HepG2 (cell line): ENCODE results near the gene ATP13A1. TPM values are rescaled to one million over a fixed set of nuclear protein-coding genes. Genes with fewer than 3 reads are reported as not detected.

Experiments used
- ATAC-seq: fragments of 200-7000 bp; cut with Tn5 transposase; 3 replicates; pipeline ENCODE4 v1.9.1; 2020; ENCODE audit warnings: mild to moderate bottlenecking, moderate library complexity
- BruUV-seq: library from RNA; stranded (reverse); fragments of 400-500 nt; replicated peaks from 2 replicates; lab custom pipeline; 2021; lab: Mats Ljungman, UMichigan
- CTCF ChIA-PET: fragments of 300-600 bp; formaldehyde crosslinking; extraction: SDS; loops from one replicate; lab custom pipeline; 2021; ENCODE audit warnings: low total read pairs, inconsistent platforms, low intra/inter-chr PET ratio; lab: Yijun Ruan, JAX
- POLR2A ChIA-PET: fragments of 350-600 bp; sonication (Branson Sonifier 250); formaldehyde crosslinking; loops from one replicate; lab custom pipeline; 2020; ENCODE audit warnings: antibody characterized with exemption, inconsistent platforms; lab: Yijun Ruan, JAX
- DNase-seq: peaks from one replicate; pipeline ENCODE4 v3.0.0-alpha.2; 2015; ENCODE audit warnings: low spot score
- FAIRE-seq: peaks from 3 replicates; lab custom pipeline; 2011; peaks lifted over from hg19 to GRCh38; lab: Jason Lieb, UNC
- H2AFZ ChIP-seq: one replicate; pipeline ENCODE4 v1.6.1; 2011; ENCODE audit warnings: low read length, inconsistent platforms
- H3K27ac ChIP-seq: fragments of 300-600 bp; 3 replicates; pipeline ENCODE4 v1.8.0; 2011; ENCODE audit warnings: mixed run types, mild to moderate bottlenecking, mixed read lengths, low read length, inconsistent platforms; ENCODE audit not compliant: insufficient read depth; ENCODE audit errors: extremely low read length
- H3K27me3 ChIP-seq, 2 experiments: fragments of 200-600 bp in 1 of 2; 2 replicates in 1 of 2; 3 replicates in 1 of 2; pipeline versions ENCODE4 v1.6.0 to v1.8.0; 2011; ENCODE audit warnings: low read length in 2 of 2, mild to moderate bottlenecking in 2 of 2, moderate library complexity in 2 of 2, inconsistent platforms in 1 of 2; ENCODE audit not compliant: insufficient read depth in 2 of 2, control insufficient read depth in 1 of 2
- H3K36me3 ChIP-seq, 2 experiments: fragments of 200-600 bp in 1 of 2; replicated peaks in 1 of 2; 2 replicates in 1 of 2; 3 replicates in 1 of 2; pipeline versions ENCODE4 v1.5.1 to v1.8.0; 2011; ENCODE audit warnings: low read length in 2 of 2, inconsistent platforms in 1 of 2; ENCODE audit not compliant: insufficient read depth in 2 of 2, control insufficient read depth in 1 of 2
- H3K4me1 ChIP-seq: 2 replicates; pipeline ENCODE4 v1.5.1; 2012; ENCODE audit warnings: low read length, inconsistent platforms; ENCODE audit not compliant: insufficient read depth
- H3K4me2 ChIP-seq: 2 replicates; pipeline ENCODE4 v1.6.0; 2011; ENCODE audit warnings: low read depth, low read length, inconsistent platforms
- H3K4me3 ChIP-seq, 3 experiments: fragments of 200-600 bp in 1 of 3; sonication (generic), shearing (Covaris generic) in 1 of 3; replicated peaks in 1 of 3; 2 replicates each; pipeline ENCODE4 v1.5.1; 2011 to 2016; ENCODE audit warnings: low read length in 3 of 3, inconsistent platforms in 2 of 3, low read depth in 2 of 3, mild to moderate bottlenecking in 2 of 3, control low read depth in 1 of 3, mixed read lengths in 1 of 3; ENCODE audit not compliant: insufficient read depth in 1 of 3
- H3K79me2 ChIP-seq: one replicate; pipeline ENCODE4 v1.6.1; 2011; ENCODE audit warnings: low read length, inconsistent platforms; ENCODE audit not compliant: insufficient read depth
- H3K9ac ChIP-seq: 2 replicates; pipeline ENCODE4 v1.6.0; 2011; ENCODE audit warnings: mild to moderate bottlenecking, low read depth, low read length, inconsistent platforms; ENCODE audit not compliant: insufficient read depth
- H3K9me3 ChIP-seq: 2 replicates; pipeline ENCODE4 v1.5.1; 2012; ENCODE audit warnings: mild to moderate bottlenecking, low read length
- H4K20me1 ChIP-seq: 2 replicates; pipeline ENCODE4 v1.6.0; 2011; ENCODE audit warnings: inconsistent platforms, mild to moderate bottlenecking, low read length, moderate library complexity; ENCODE audit not compliant: insufficient read depth
- ARHGAP35 ChIP-seq: sonication (generic); formaldehyde crosslinking; IDR thresholded peaks from 2 replicates; pipeline ENCODE4 v1.9.0; 2022; ENCODE audit warnings: mild to moderate bottlenecking, inconsistent platforms, moderate library complexity, missing genetic modification reagents, borderline replicate concordance
- CCDC6 ChIP-seq: sonication (generic); formaldehyde crosslinking; IDR thresholded peaks from 2 replicates; pipeline ENCODE4 v1.8.1; 2022; ENCODE audit warnings: mild to moderate bottlenecking, missing genetic modification reagents, moderate library complexity
- CREBL2 ChIP-seq: sonication (generic); formaldehyde crosslinking; IDR thresholded peaks from 2 replicates; pipeline ENCODE4 v1.8.1; 2023; ENCODE audit warnings: missing genetic modification reagents, mild to moderate bottlenecking, borderline replicate concordance
- HDAC6 ChIP-seq: fragments of 200-600 bp; sonication (generic); IDR thresholded peaks from 2 replicates; pipeline ENCODE4 v1.7.0; 2017; ENCODE audit warnings: mild to moderate bottlenecking, antibody characterized with exemption, low read length, low read depth
- HNRNPH1 ChIP-seq: fragments of 200-400 bp; formaldehyde crosslinking; optimal IDR thresholded peaks from 2 replicates; pipeline ENCODE3; 2017; ENCODE audit warnings: mild to moderate bottlenecking, low read depth, low read length
- MLX ChIP-seq: IDR thresholded peaks from 2 replicates; pipeline ENCODE4 v1.6.1; 2016
- NFYB ChIP-seq: sonication (generic); formaldehyde crosslinking; IDR thresholded peaks from 2 replicates; pipeline ENCODE4 v1.4.0; 2020; ENCODE audit warnings: missing genetic modification reagents
- THAP9 ChIP-seq: sonication (generic); formaldehyde crosslinking; IDR thresholded peaks from 2 replicates; pipeline ENCODE4; 2020; ENCODE audit warnings: missing genetic modification reagents, mild to moderate bottlenecking, borderline replicate concordance
- TIGD3 ChIP-seq: sonication (generic); formaldehyde crosslinking; IDR thresholded peaks from 2 replicates; pipeline ENCODE4 v1.5.1; 2020; ENCODE audit warnings: mild to moderate bottlenecking, missing genetic modification reagents, borderline replicate concordance
- ZBTB34 ChIP-seq: sonication (generic); formaldehyde crosslinking; IDR thresholded peaks from 2 replicates; pipeline ENCODE4 v1.8.0; 2022; ENCODE audit warnings: mild to moderate bottlenecking, missing genetic modification reagents
- ZBTB38 ChIP-seq: sonication (generic); formaldehyde crosslinking; IDR thresholded peaks from 2 replicates; pipeline ENCODE4 v1.5.1; 2020; ENCODE audit warnings: mild to moderate bottlenecking, missing genetic modification reagents
- ZFP82 ChIP-seq: sonication (generic); formaldehyde crosslinking; IDR thresholded peaks from 2 replicates; pipeline ENCODE4 v1.5.1; 2020; ENCODE audit warnings: mild to moderate bottlenecking, missing genetic modification reagents, borderline replicate concordance
- ZFYVE20 ChIP-seq: sonication (generic); formaldehyde crosslinking; IDR thresholded peaks from 2 replicates; pipeline ENCODE4 v1.8.0; 2023; ENCODE audit warnings: low read depth, mild to moderate bottlenecking, moderate library complexity, missing genetic modification reagents, borderline replicate concordance
- ZMYM2 ChIP-seq: sonication (generic); formaldehyde crosslinking; IDR thresholded peaks from 2 replicates; pipeline ENCODE4 v1.8.0; 2022; ENCODE audit warnings: mild to moderate bottlenecking, missing genetic modification reagents
- ZNF543 ChIP-seq: sonication (generic); formaldehyde crosslinking; IDR thresholded peaks from 2 replicates; pipeline ENCODE4 v1.4.0; 2020; ENCODE audit warnings: mild to moderate bottlenecking, missing genetic modification reagents
- ZNF577 ChIP-seq: sonication (generic); formaldehyde crosslinking; IDR thresholded peaks from 2 replicates; pipeline ENCODE4 v1.4.0; 2020; ENCODE audit warnings: mild to moderate bottlenecking, low read depth, missing genetic modification reagents, borderline replicate concordance
- ZNF616 ChIP-seq: sonication (generic); formaldehyde crosslinking; IDR thresholded peaks from 2 replicates; pipeline ENCODE4 v1.5.0; 2020; ENCODE audit warnings: low read depth, mild to moderate bottlenecking, missing genetic modification reagents
- WGBS: methylation state at CpG from one replicate; pipeline ENCODE4 v1.1.6; 2017; ENCODE audit warnings: low lambda C conversion rate; 5-methylcytosine and 5-hydroxymethylcytosine counted together
- in situ Hi-C: cut with HindIII; loops from 2 replicates; pipeline ENCODE4 v1.10.0; 2017; ENCODE audit warnings: low pct_unique_long_range_greater_than_20kb; ENCODE audit not compliant: extremely low pct_ligation_motif_present
- intact Hi-C: fragments of 100-400 bp; cut with micrococcal nuclease; formaldehyde crosslinking; loops from one replicate; pipeline ENCODE4 v1.10.0; 2022; ENCODE audit not compliant: unreplicated experiment
- polyA plus RNA-seq, 8 experiments: library from polyadenylated mRNA; depleted of rRNA in 3 of 8; stranded (reverse) in 7 of 8; unstranded in 1 of 8; fragments of >200 nt; fragmentation: Illumina TruSeq in 4 of 8; extraction: Trizol in 4 of 8; gene quantifications; 2 replicates each; pipeline versions ENCODE4 v1.2.1 to v1.2.3, GENCODE V29; 2011 to 2016; ENCODE audit warnings: low read depth in 4 of 8, missing spikeins in 1 of 8, mixed read lengths in 1 of 8; ENCODE audit not compliant: insufficient read depth in 1 of 8
- total RNA-seq, 5 experiments: library from RNA; depleted of rRNA; stranded (reverse); fragments of >200 nt; fragmentation: Illumina TruSeq; extraction: Trizol; gene quantifications; 2 replicates each; pipeline ENCODE4 v1.2.3, GENCODE V29; 2016; ENCODE audit warnings: low read depth in 1 of 5

The ATP13A1 gene
- total and polyA plus RNA-seq, 2 of the 13 experiments (the other 11 are each of a cell fraction or from before 2014, with no cell fraction given), result 23.2 to 41.7 TPM

GRCh38 chr19:19679176-19680073 is 15.9 kb upstream of the ATP13A1 start:
- intact Hi-C loops, result no loop called here
- in situ Hi-C loops, result no loop called here
- Histone ChIP-seq H3K9ac (no peak overlapping the region), H4K20me1 (0 out of 2 replicates have a peak, but pooled peaks cover 1% of the 10 kb centered on the region), H3K27ac (no peak overlapping the region), H3K79me2 (peaks cover 18% of the 10 kb centered on the region), H3K36me3 (peaks cover 18 to 49% of the 10 kb centered on the region in 2 experiments), H3K27me3 (no peaks in the 10 kb centered on the region; a peak in 1 of 5 replicates), H3K4me2 (no peak overlapping the region), H2AFZ (no peak overlapping the region), H3K4me1 (no peaks in the 10 kb centered on the region), H3K4me3 (no peak overlapping the region), H3K9me3 (no peaks in the 10 kb centered on the region)
- 96% methylated on average over 20 of the region's 20 CpGs for WGBS
- TF ChIP-seq ZNF577 (CRISPR knock-in tag) (no peak), HNRNPH1 (no peak), THAP9 (CRISPR knock-in tag) (no peak), ZMYM2 (no peak), HDAC6 (no peak), CCDC6 (CRISPR knock-in tag) (no peak), ZFYVE20 (no peak), ZNF543 (CRISPR knock-in tag) (no peak), ZBTB38 (no peak), TIGD3 (CRISPR knock-in tag) (no peak), NFYB (CRISPR knock-in tag) (no peak), ZFP82 (CRISPR knock-in tag) (no peak), ZBTB34 (CRISPR knock-in tag) (no peak), ZNF616 (CRISPR knock-in tag) (no peak), ARHGAP35 (CRISPR knock-in tag) (no peak), MLX (CRISPR knock-in tag) (no peak), CREBL2 (CRISPR knock-in tag) (no peak)
- BruUV-seq, result TSS peak; percentile 38
- ATAC-seq (no peak), DNase-seq (no peak), FAIRE-seq (no peak)
- POLR2A ChIA-PET, result no interaction called here
- CTCF ChIA-PET, result no interaction called here
